Fibroblast of the aortic adventitia (primary cell): ENCODE measurements around the gene INSC. TPM values are rescaled to one million over a fixed set of nuclear protein-coding genes. Genes with fewer than 3 reads are reported as not detected.
A peak's percentile ranks its signal among the peaks of the same experiment; 100 is the strongest.

ENCODE experiments used
- DNase-seq: peaks from one replicate; pipeline ENCODE4 v3.0.0-alpha.2; 2010; ENCODE audit warnings: low read depth
- H3K4me3 ChIP-seq: 2 replicates; pipeline ENCODE4 v1.5.1; 2011; ENCODE audit warnings: low read depth, mild to moderate bottlenecking, control low read depth, low read length, moderate library complexity
- CTCF ChIP-seq: IDR thresholded peaks from 2 replicates; pipeline ENCODE4 v1.5.1; 2011; ENCODE audit warnings: mild to moderate bottlenecking, low read length, control low read depth, inconsistent platforms; ENCODE audit not compliant: insufficient read depth
- total RNA-seq: library from RNA; depleted of rRNA; stranded (reverse); fragments of >200 nt; gene quantifications from 2 replicates; pipeline ENCODE4 v1.2.3, GENCODE V29; 2012; ENCODE audit warnings: low replicate concordance

INSC gene
- total RNA-seq, 1 donor = 0.81 TPM

- peak; percentile 56 for DNase-seq
- H3K4me3 ChIP-seq = no peak overlapping the region
- TF ChIP-seq CTCF = no peak
Observed at GRCh38 chr11:15199693-15200092, 85.0 kb downstream of the INSC start.

- no peak for TF ChIP-seq CTCF
- no peak overlapping the region for H3K4me3 ChIP-seq
- no peak for DNase-seq
Observed at GRCh38 chr11:15200696-15201095, 86.0 kb downstream of the INSC start.

- no peak overlapping the region for H3K4me3 ChIP-seq
- TF ChIP-seq CTCF = no peak
- DNase-seq = no peak
Observed at GRCh38 chr11:15201586-15201985, 86.9 kb downstream of the INSC start.

- no peak for DNase-seq
- H3K4me3 ChIP-seq = no peak overlapping the region
- TF ChIP-seq CTCF = no peak
Observed at GRCh38 chr11:15202626-15203025, 87.9 kb downstream of the INSC start.

GRCh38 chr11:15204711-15205110, 90.0 kb downstream of the INSC start:
- DNase-seq = no peak
- TF ChIP-seq CTCF = no peak
- H3K4me3 ChIP-seq = no peak overlapping the region

GRCh38 chr11:15206791-15207190, 92.1 kb downstream of the INSC start:
- no peak for DNase-seq
- no peak overlapping the region for H3K4me3 ChIP-seq
- no peak for TF ChIP-seq CTCF
